Fibroblast of the aortic adventitia (primary cell): ENCODE results near the gene MRPL37. TPM values are rescaled to one million over a fixed set of nuclear protein-coding genes. Genes with fewer than 3 reads are reported as not detected.

Source experiments
- DNase-seq: peaks from one replicate; pipeline ENCODE4 v3.0.0-alpha.2; 2010; ENCODE audit warnings: low read depth
- H3K4me3 ChIP-seq: 2 replicates; pipeline ENCODE4 v1.5.1; 2011; ENCODE audit warnings: low read depth, mild to moderate bottlenecking, control low read depth, low read length, moderate library complexity
- total RNA-seq: library from RNA; depleted of rRNA; stranded (reverse); fragments of >200 nt; gene quantifications from 2 replicates; pipeline ENCODE4 v1.2.3, GENCODE V29; 2012; ENCODE audit warnings: low replicate concordance
- TF ChIP-seq, protein P1 (sequence below): IDR thresholded peaks from 2 replicates; pipeline ENCODE4 v1.5.1; 2011; ENCODE audit warnings: mild to moderate bottlenecking, low read length, control low read depth, inconsistent platforms; ENCODE audit not compliant: insufficient read depth

Gene MRPL37
- total RNA-seq, 1 donor = 98.7 TPM

DNA sequence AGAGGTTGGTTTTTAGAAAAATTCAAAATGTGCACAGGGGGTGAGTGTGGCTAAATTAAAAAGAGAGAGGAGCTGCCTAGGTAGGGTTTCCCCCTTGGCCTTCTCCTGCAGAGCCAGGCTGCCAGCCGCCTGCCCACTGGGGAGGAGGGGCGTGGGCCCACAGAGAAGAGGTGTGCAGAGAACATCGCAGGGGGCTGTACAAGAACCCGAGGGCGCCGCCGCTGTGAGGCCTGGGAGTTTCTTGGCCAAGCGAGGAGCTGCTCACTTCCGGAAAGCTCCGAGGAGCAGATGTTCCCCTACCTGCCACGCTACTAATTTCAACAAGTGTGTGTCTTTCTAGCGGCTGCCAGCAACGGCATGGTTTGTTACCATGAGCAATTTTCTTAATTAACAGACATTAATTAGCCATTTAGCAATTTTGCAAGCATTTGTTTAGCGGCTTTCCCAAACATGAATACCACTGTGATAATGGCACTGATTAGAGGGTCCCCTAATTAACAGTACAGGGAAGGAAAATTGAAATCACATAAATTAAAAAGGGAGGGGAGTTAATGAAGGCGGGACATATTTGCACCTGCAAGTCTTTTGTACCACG lies 59.7 kb downstream of the MRPL37 start:
- DNase-seq = no peak
- no peak overlapping the region for H3K4me3 ChIP-seq
- TF ChIP-seq, protein P1, sequence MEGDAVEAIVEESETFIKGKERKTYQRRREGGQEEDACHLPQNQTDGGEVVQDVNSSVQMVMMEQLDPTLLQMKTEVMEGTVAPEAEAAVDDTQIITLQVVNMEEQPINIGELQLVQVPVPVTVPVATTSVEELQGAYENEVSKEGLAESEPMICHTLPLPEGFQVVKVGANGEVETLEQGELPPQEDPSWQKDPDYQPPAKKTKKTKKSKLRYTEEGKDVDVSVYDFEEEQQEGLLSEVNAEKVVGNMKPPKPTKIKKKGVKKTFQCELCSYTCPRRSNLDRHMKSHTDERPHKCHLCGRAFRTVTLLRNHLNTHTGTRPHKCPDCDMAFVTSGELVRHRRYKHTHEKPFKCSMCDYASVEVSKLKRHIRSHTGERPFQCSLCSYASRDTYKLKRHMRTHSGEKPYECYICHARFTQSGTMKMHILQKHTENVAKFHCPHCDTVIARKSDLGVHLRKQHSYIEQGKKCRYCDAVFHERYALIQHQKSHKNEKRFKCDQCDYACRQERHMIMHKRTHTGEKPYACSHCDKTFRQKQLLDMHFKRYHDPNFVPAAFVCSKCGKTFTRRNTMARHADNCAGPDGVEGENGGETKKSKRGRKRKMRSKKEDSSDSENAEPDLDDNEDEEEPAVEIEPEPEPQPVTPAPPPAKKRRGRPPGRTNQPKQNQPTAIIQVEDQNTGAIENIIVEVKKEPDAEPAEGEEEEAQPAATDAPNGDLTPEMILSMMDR = no peak

DNA sequence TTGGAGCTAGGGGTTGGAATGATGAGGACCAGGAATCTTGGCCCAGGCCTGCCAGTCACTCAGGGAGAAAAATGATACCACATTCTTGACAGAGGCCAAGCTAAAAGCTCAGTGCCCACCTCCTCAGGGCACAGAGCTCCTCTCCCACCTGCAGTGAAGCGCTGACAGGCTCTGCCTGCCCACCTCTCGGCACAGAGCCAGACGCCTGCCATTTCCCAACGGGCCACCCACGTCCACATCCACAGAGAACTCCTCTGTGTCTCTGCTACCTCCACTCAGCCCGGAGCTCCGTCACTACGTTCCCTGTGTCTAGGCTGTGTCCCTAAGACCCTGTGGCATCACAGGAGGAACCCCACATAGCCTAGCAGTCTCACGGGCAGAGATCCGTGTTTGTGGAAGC lies 60.8 kb downstream of the MRPL37 start:
- no peak for DNase-seq
- TF ChIP-seq, protein P1 = no peak
- no peak overlapping the region for H3K4me3 ChIP-seq

DNA sequence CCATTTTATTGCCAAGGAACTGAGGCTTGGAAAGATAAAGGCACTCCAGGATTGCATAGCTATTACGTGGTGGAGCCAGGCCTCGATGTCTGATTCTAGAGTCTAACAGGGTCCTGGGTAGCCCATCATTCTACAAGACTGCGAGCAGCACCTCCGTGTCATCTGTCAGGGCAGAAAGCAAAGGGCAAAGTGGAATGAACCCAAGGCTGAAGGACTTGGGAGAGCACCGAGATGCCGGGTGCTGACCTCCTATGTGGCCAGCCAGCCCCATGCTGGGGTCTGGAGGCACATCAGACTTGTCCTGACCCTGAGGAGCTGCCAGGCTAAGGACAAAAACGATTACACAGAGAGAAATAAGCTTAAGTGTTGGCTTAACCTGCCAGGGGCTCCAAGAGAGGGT lies 62.3 kb downstream of the MRPL37 start:
- TF ChIP-seq, protein P1 = no peak
- H3K4me3 ChIP-seq = no peak overlapping the region

DNA sequence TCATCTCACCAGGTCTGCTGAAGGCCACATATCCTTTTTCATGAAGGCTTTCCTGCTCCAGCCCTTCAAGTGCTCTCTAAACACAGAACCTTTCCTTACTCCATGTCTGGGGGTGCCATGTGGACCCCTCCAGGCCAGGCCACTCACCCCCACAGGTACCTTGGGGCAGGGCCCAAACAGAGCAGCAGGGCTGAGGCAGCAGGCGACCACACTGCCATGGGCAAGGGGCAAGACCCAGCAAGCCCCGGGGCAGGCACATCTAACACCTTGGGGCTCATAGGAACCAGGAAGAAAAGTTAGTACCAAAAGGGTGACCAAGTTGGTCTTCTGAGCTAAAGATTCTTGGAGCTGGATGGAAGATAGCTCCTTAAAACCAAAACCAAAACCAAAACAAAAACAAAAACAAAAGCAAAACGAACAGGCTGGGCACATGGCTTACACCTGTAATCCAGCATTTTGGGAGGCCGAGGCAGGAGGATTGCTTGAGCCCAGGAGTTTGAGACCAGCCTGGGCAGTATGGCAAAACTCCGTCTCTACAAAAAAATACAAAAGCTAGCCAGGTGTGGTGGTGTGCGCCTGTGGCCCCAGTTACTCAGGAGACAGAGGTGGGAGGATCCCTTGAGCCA lies 63.7 kb downstream of the MRPL37 start:
- no peak for DNase-seq
- H3K4me3 ChIP-seq = no peak overlapping the region
- TF ChIP-seq, protein P1 = no peak

More for the DNA sequence above, 62.3 kb downstream of the MRPL37 start:
- no peak for DNase-seq

DNA sequence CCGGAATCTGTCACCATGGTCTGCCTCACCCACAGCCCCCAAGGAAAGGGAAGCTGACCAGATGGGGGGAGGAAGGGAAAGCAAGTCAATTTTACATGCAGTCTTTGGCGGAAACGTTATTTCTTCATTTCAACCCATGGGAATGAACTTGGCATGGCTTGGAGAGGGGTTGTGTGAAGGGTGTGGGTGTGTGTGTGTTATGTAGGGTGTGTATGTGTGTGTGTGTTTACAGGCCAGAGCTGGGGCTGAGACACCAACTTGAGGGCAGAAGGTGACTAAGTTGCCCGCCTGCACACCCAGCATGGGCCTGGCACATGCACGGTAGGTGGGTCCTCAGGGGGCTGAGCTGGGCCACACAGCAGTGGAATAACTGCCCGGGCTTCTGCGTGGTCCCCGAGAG lies 65.2 kb downstream of the MRPL37 start:
- TF ChIP-seq, protein P1 = no peak
- H3K4me3 ChIP-seq = no peak overlapping the region
- no peak for DNase-seq

DNA sequence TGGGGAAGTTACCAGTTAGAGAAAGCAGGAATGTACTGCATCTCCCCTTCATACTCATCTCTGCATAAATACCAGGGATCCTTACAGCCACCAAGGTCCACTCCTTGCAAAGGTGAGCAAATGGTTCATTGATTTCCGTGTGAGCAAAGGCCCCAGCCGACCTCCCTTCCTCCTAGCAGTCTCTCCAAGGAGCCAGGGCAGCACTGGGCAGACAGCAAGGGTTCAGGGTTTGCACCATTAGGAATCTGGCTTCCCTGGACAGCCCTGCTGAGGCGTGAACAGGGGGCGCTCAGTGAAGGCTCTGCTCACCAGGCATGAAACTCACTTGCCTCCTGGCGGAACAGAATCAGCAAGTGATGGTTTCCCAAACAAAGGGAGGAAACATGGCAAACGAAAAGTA lies 65.7 kb downstream of the MRPL37 start:
- DNase-seq = no peak
- no peak overlapping the region for H3K4me3 ChIP-seq
- TF ChIP-seq, protein P1 = no peak
